Activated CD4-positive, CD25-positive, alpha-beta regulatory T cell treated with anti-CD3 and anti-CD28 coated beads, Interleukin-2, amount 50 U/mL, for 16 hours (primary cell): ENCODE measurements around the gene ZNF526.

Source experiments
- DNase-seq: peaks from one replicate; pipeline ENCODE4 v3.0.0-alpha.2; 2020; ENCODE audit warnings: low read depth, low spot score

Gene ZNF526

GRCh38 chr19:42219812-42220750 lies at the start of gene ZNF526:
ZNF526 (plus strand) TSS chr19:42220312; CDS start chr19:42224404, 4,092 bp downstream.
- peak; percentile 96 for DNase-seq

- DNase-seq, result no peak
Observed at GRCh38 chr19:42170715-42171114, 49.4 kb upstream of the ZNF526 start.

- DNase-seq, result no peak
Observed at GRCh38 chr19:42172261-42172660, 47.9 kb upstream of the ZNF526 start.

GRCh38 chr19:42173695-42174094 lies 46.4 kb upstream of the ZNF526 start:
- DNase-seq, result no peak

- no peak for DNase-seq
Observed at GRCh38 chr19:42174188-42174587, 45.9 kb upstream of the ZNF526 start.

GRCh38 chr19:42174958-42175734 lies 45.0 kb upstream of the ZNF526 start:
- DNase-seq, result no peak

- no peak for DNase-seq
Observed at GRCh38 chr19:42175952-42176648, 44.0 kb upstream of the ZNF526 start.

GRCh38 chr19:42176649-42176989 lies 43.5 kb upstream of the ZNF526 start:
- no peak for DNase-seq

- DNase-seq, result peak; percentile 50
Observed at GRCh38 chr19:42176990-42177685, 43.0 kb upstream of the ZNF526 start.

- no peak for DNase-seq
Observed at GRCh38 chr19:42177686-42178019, 42.5 kb upstream of the ZNF526 start.

- DNase-seq, result no peak
Observed at GRCh38 chr19:42178791-42179674, 41.1 kb upstream of the ZNF526 start.

GRCh38 chr19:42184401-42184861 lies 35.7 kb upstream of the ZNF526 start:
- DNase-seq, result peak; percentile 48

GRCh38 chr19:42185277-42185676 lies 34.8 kb upstream of the ZNF526 start:
- no peak for DNase-seq

- DNase-seq, result no peak
Observed at GRCh38 chr19:42188665-42189064, 31.4 kb upstream of the ZNF526 start.

- DNase-seq, result no peak
Observed at GRCh38 chr19:42189133-42189532, 31.0 kb upstream of the ZNF526 start.

GRCh38 chr19:42191330-42191729 lies 28.8 kb upstream of the ZNF526 start:
- no peak for DNase-seq

GRCh38 chr19:42191855-42192254 lies 28.3 kb upstream of the ZNF526 start:
- DNase-seq, result no peak

GRCh38 chr19:42193294-42193693 lies 26.8 kb upstream of the ZNF526 start:
- DNase-seq, result no peak

- DNase-seq, result no peak
Observed at GRCh38 chr19:42193706-42194105, 26.4 kb upstream of the ZNF526 start.
